NCI-H1694 (cell line): ENCODE results near the gene PTPRK.
"Not testable (repeated sequence)": the region's sequence is repeated elsewhere in the genome, so short reads cannot be mapped to it uniquely, and the experiment has no call there.

Experiments used
- DNase-seq: peaks from one replicate; lab custom pipeline; 2025; lab: John Stamatoyannopoulos, UW

PTPRK gene

DNA sequence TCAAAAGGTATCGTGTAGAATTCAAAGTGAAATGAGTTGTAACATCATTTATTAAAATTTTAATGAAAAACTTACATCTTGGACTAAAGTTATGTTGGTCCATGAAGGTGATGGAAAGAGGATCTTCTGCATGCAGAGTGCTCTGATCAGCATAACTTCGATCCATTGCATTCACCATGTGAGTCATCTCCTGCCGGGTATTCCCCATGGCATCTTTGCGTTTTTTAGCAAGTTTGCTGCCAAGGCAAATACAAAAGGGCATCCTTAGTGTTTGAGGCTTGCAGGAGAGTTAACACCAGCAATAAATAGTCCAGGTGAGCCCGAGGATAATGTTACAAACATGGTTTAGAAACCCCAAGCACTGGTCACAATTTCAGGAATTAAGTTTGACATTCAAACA is 515.4 kb downstream of the PTPRK start:
- no peak for DNase-seq

DNA sequence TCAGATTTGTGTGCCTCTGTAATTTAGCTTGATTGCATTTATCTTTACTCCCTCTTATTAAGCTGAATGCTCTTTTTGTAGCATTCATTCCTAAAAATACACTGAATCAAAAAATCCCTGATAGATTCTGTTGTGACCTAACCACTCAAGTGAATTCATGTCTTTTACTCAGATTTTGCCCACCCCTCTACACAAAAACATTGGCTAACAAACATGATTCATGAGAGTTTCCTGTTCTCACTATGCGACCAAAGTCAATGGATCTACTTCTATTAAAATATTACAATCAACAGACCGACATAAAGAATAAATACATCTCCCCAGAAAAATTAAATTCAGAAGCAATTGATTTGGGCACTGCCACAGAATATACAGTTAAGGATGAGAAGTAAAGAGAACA is 520.0 kb downstream of the PTPRK start:
- DNase-seq, result no peak

GRCh38 chr6:127998985-127999384 is 521.4 kb downstream of the PTPRK start:
- DNase-seq, result no peak

DNA sequence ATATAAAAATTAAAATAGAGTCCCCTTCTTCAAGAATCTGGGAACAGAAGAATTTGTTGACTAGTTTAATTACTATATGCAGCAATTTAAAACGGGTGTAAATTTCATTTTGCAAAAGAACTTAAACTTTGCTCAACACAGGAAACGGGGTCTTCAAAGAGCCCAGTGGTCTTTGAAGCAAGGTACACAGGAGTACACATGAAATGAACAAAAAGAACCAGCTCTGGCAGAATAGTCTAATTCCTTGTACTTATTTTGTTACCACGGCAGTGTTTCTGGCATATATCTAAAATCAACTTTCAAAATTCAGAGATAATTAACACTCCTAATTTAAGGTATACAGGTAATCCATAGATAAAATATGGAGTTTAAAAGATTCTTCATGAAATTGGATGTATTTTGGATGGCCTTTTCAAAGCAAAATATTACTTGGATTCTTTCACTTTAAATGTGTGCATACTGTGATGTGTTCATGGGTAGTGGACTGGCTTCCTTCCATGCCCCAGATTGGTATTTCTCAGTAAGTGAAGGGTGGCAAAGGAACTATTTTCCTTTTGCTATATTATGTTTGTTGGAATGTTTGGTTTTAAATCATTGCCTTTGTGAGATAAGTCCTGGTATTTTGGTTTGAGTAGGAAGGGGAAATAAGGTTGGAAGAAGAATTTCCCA is 522.8 kb downstream of the PTPRK start:
- no peak for DNase-seq

DNA sequence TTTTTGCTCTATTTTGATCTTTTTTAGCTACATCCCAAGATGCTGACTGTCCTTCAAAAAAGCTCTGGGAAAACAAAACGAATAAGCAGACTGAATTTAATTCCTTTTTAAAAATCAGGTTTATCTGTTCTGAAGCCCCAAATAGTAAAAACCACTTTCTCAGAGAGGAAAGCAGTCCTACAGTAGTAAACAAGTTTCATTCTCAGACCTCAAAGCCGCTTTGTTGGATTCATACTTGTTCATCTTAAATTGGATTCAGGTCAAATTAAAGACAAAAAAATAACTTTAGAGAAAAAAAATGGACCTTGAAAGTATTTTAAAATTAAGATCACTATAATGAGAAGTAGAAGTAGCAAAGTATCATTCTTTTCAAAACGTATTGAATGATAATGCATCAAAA is 523.5 kb downstream of the PTPRK start:
- no peak for DNase-seq

GRCh38 chr6:127992144-127992543 is 528.3 kb downstream of the PTPRK start:
- DNase-seq, result no peak

GRCh38 chr6:127990074-127990473 is 530.3 kb downstream of the PTPRK start:
- DNase-seq, result no peak

DNA sequence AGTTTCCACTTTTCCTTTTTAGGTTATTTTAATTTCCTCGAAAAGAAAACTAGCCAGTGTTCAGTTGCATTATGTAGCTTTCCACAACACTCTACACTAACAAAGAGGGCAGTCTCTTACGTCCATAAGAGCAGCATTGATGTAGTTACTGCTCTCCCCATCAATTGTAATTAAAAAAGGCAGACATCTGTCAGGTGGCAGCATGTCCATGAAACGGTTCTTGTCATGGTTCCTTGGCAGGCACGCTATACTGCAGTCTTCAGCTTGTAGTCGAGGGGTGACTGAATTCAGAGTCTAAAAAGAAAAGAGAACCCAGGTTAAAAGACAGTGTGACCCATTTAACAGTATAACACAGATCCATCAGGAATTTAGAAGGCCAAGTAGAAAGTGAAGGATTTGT is 539.4 kb downstream of the PTPRK start:
- DNase-seq, result no peak

GRCh38 chr6:127978185-127978584 is 542.2 kb downstream of the PTPRK start:
- not testable (repeated sequence) for DNase-seq

GRCh38 chr6:127976796-127977195 is 543.6 kb downstream of the PTPRK start:
- no peak for DNase-seq

DNA sequence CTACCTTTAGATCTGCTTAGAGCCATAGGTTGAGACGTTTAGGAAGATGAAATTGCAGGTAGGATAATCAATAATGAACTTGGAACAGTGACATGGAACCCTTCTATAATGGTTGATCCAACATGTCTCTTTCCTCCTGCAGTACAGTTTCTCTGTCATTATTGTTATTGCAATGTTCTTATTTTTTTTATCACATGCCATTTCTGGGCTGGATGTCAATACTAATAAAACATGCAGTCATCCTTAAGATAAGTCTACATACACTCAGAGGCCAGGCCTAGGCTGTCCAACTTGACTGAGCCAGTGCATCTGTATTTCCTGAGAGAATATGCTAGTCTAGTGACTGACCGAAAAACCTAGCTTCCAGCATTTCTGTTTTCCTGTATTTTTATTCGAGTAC is 544.3 kb downstream of the PTPRK start:
- DNase-seq, result no peak

DNA sequence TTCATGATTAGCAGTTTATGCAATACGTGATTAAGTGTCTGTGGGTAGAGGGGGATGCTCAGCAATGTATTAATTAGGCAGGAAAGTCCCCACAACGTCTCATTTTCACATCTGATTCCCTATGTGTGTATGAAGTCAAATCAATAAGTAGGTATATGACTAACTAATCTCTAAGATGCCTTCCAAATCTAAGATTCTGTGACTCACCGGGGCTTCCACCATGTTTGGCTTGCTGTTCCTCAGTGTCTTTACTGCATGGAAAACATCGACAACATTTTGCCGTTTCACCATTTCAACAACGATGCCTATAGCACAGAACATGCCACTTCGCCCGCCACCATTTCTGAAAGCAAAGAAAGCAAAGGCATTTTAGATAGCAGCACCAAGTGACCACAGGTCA is 547.6 kb downstream of the PTPRK start:
- DNase-seq, result no peak

DNA sequence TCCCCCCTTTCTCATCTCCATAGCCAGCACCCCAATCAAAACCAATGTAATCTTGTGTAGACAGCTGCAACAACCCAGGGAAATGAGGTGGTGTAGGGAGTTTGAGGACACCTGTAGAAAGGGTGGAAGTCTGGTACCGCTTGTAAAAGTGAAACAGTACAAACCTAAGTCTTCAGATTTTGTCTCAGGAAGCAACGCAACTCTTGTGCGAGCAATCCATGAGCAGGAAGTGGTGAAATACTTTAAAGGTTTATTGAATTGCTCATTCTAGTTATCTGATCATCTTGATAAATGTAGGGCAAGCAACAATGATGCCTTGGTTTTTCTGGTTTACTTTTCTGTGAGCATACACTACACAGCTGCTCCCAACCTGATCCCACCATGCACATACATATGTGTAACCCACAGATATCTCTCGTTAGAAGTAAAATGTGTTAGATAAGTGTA is 548.4 kb downstream of the PTPRK start:
- DNase-seq, result no peak

DNA sequence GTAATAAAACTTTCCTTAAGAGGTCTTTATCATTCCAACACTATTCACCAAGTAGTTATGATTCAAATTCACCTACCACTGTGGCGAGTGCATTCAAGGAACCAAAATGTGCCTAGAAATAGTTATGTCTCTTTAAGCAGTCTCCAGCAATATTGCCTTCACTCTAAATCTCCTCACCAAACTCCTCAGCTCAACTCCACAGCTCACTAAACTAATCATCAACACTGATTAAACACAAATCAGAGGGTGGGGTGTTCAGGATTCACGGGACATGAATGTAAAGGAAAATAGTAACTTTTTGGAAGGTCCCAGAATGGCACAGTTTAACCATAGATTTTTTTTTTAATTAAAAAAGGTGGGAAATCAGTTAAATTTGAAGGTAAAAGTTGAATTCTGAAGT is 549.0 kb downstream of the PTPRK start:
- DNase-seq, result no peak

DNA sequence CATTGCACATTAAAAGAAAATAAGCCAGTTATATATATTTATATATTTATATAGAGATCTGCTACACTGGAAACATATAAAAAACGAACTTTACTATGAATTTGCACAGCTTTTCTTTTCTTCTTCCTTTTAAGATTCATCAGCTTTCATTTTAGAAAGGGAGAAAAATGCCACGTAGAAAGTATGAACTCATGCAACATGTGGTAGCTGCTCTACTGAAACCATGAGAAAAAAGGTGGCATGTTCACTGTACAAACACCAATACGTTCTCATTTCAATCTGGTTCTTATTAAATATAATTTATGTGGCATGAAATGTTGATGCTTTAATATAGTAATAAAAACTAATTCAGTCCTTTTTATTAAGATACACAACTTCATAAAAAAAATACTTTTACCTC is 550.7 kb downstream of the PTPRK start:
- DNase-seq, result no peak

DNA sequence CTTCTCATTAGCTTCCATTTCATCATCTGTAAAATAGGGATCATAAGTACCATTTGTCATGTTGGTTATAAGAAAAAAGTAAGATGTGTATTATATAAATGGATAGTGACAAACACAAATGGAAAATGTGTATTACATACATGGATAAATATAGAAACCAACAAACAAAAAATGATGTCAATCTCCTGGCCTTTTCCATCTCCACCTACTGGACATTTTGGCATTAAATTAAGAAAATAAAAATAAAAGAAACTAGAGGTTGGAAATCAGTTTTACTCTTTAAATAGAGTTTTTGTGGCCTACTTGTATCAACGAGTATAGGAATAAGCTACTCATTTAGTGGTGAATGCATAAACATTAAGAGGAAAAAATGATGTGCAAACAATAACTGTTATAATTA is 552.0 kb downstream of the PTPRK start:
- DNase-seq, result no peak

- DNase-seq, result no peak
Measured at GRCh38 chr6:127967708-127968107, 552.7 kb downstream of the PTPRK start.

DNA sequence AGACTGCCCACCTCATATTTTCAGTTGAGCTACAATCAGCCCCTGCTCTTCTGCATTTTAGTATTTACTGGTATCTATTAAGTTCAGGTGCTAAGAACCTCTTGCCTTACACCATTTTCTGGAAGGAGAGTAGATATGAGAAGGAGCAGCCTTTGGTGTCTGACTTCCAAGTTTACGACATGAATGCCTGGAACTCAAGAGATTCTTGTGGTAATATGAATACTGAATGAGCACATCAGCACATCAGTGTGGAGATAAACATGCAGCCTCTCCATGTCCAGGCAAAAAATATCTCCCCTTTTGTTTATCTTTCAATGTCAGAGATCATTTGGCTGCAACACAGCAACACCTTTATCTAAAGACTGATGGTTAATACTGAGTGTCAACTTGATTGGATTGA is 553.8 kb downstream of the PTPRK start:
- DNase-seq, result no peak

GRCh38 chr6:127963495-127963894 is 556.9 kb downstream of the PTPRK start:
- DNase-seq, result no peak

DNA sequence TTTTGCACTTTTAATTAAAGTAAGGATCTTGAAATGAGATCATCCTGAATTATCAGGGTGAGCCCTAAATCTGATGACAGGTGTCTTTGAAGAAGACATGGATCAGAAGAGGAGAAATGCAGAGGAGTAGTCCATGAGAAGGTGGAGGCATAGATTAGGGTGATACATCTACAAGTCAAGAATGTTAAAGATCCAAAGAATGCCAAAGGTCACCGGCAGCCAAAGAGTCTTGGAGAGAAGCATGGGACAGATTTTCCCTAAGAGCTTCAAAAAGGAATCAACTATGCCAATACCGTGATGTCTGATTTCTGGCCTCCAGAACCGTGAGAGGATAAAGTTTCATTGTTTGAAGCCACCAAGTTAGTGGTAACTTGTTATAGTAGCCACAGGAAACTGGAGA is 560.5 kb downstream of the PTPRK start:
- no peak for DNase-seq

- DNase-seq, result no peak
Measured at GRCh38 chr6:127956956-127957355, 563.4 kb downstream of the PTPRK start.

GRCh38 chr6:127956260-127956888 is 564.0 kb downstream of the PTPRK start:
- no peak for DNase-seq

DNA sequence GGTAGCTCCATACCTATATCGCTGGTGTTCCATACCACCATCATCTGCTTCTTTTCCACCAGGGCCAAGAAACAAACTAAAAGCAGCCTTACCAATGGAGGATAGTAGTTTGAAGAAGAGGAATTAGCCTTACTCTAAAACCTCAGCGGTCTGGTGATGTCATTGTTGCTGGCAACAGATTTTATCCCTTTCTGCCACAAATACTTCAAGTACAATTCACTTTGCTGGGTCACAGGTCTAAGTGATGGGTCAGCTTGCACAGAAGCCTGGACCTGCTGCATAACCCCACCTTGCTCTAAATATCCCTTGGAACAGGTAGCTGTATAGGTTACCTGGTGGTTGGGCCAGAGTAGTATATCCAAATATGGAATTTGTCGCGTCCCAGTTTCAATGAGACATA is 566.3 kb downstream of the PTPRK start:
- DNase-seq, result no peak

- no peak for DNase-seq
Measured at GRCh38 chr6:127952831-127953230, 567.6 kb downstream of the PTPRK start.
